Caco-2 (cell line): ENCODE measurements around the gene NUTF2. TPM values are rescaled to one million over a fixed set of nuclear protein-coding genes. Genes with fewer than 3 reads are reported as not detected.
A peak's percentile ranks its signal among the peaks of the same experiment; 100 is the strongest.

Experiments
- BruUV-seq: library from RNA; stranded (reverse); fragments of 400-500 nt; replicated peaks from 2 replicates; lab custom pipeline; 2021; lab: Mats Ljungman, UMichigan
- CTCF ChIA-PET: fragments of 300-600 bp; sonication (Branson Sonifier 250); formaldehyde crosslinking; loops from one replicate; lab custom pipeline; 2022; ENCODE audit warnings: antibody characterized with exemption; lab: Charles Lee
- POLR2A ChIA-PET: fragments of 300-600 bp; sonication (Branson Sonifier 250); formaldehyde crosslinking; loops from one replicate; lab custom pipeline; 2022; ENCODE audit warnings: antibody characterized with exemption; lab: Charles Lee
- DNase-seq, 2 experiments: peaks; one replicate each; pipeline versions ENCODE4 v3.0.0 to v3.0.0-alpha.2; 2020 to 2022
- H3K27me3 ChIP-seq: replicated peaks from 2 replicates; pipeline ENCODE4 v1.6.0; 2011; ENCODE audit warnings: low read length; ENCODE audit not compliant: control insufficient read depth, insufficient read depth
- H3K36me3 ChIP-seq: 2 replicates; pipeline ENCODE4 v1.5.1; 2011; ENCODE audit warnings: low read length; ENCODE audit not compliant: control insufficient read depth, insufficient read depth
- H3K4me1 ChIP-seq: fragments of 250-450 bp; sonication (Bioruptor Pico); 2 replicates; pipeline ENCODE4 v1.5.1; 2020; ENCODE audit warnings: mild to moderate bottlenecking
- H3K4me3 ChIP-seq: 2 replicates; pipeline ENCODE4 v1.5.1; 2011; ENCODE audit warnings: low read depth, mild to moderate bottlenecking, control low read depth, low read length
- H3K9me3 ChIP-seq: fragments of 250-450 bp; sonication (Bioruptor Pico); 2 replicates; pipeline ENCODE4 v1.5.1; 2020; ENCODE audit warnings: mild to moderate bottlenecking, moderate library complexity
- H3K27ac Mint-ChIP-seq: one replicate; pipeline ENCODE4 v1.8.0; 2022; ENCODE audit warnings: mixed read lengths; ENCODE audit not compliant: unreplicated experiment
- H3K27me3 Mint-ChIP-seq: one replicate; pipeline ENCODE4 v1.8.0; 2022; ENCODE audit warnings: mixed read lengths; ENCODE audit not compliant: insufficient read depth, unreplicated experiment
- H3K36me3 Mint-ChIP-seq: one replicate; pipeline ENCODE4 v1.8.0; 2022; ENCODE audit warnings: mild to moderate bottlenecking, mixed read lengths; ENCODE audit not compliant: insufficient read depth, unreplicated experiment
- H3K4me1 Mint-ChIP-seq: one replicate; pipeline ENCODE4 v1.8.0; 2022; ENCODE audit warnings: low read depth, mixed read lengths; ENCODE audit not compliant: unreplicated experiment
- H3K4me3 Mint-ChIP-seq: one replicate; pipeline ENCODE4 v1.8.0; 2022; ENCODE audit warnings: mild to moderate bottlenecking, moderate library complexity, mixed read lengths; ENCODE audit not compliant: unreplicated experiment
- H3K9me3 Mint-ChIP-seq: one replicate; pipeline ENCODE4 v1.8.0; 2022; ENCODE audit warnings: mixed read lengths; ENCODE audit not compliant: unreplicated experiment
- intact Hi-C: fragments of 100-400 bp; cut with micrococcal nuclease; formaldehyde crosslinking; loops from one replicate; pipeline ENCODE4 v1.10.0; 2022; ENCODE audit not compliant: unreplicated experiment
- total RNA-seq: library from RNA; stranded (reverse); gene quantifications from 2 replicates; pipeline ENCODE4 v1.2.3, GENCODE V29; 2022
- TF ChIP-seq, protein P1 (sequence below), 2 experiments: fragments of 200-600 bp in 1 of 2; IDR thresholded peaks; 1 replicate in 1 of 2; 2 replicates in 1 of 2; pipeline versions ENCODE4 v1.5.1 to v1.8.0; 2011 to 2022; ENCODE audit warnings: antibody characterized with exemption in 1 of 2, control low read depth in 1 of 2, inconsistent platforms in 1 of 2, low read depth in 1 of 2, low read length in 1 of 2, mild to moderate bottlenecking in 1 of 2, moderate library complexity in 1 of 2; ENCODE audit not compliant: insufficient read depth in 1 of 2, severe bottlenecking in 1 of 2, unreplicated experiment in 1 of 2

Gene NUTF2
- total RNA-seq, 1 experiment from 2014 or later: 239 TPM

DNA sequence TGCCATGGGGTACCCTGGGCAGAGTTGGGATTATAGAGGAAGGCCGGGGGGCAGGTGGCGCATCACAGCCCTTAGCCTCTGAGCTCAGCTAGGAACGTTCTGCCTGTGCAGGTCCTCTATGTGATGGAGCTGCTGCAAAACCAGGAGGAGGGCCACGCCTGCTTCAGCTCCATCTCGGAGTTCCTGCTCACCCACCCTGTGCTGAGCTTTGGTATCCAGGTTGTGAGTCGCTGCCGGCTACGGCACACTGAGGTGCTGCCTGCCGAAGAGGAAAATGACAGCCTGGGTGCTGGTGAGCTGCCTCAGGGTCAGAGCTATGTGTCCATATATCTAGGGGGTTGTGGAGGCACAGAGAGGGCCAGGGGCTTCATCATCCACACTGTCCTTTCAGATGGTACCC lies 32.1 kb downstream of the NUTF2 start:
- BruUV-seq: no TSS peak
- H3K36me3 ChIP-seq: peaks cover 21% of the 10 kb centered on the region
- intact Hi-C loops: no loop called here

DNA sequence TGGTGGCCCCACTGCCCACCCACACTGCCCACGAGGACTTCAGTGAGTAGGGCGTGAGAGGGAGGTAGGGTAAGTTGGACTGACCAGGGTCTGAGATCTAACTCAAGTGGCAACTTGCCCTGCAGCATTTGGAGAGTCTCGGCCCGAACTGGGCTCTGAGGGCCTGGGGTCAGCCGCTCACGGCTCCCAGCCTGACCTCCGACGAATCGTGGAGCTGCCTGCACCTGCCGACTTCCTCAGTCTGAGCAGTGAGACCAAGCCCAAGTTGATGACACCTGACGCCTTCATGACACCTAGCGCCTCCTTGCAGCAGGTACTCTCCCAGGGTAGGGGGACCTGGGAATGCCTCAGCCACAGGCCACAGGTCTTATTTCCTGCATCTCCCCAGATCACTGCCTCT lies 32.7 kb downstream of the NUTF2 start:
- H3K4me1 Mint-ChIP-seq: peaks cover 44% of the 10 kb centered on the region
- H3K9me3 ChIP-seq: no peaks in the 10 kb centered on the region
- H3K4me1 ChIP-seq: peaks cover 30% of the 10 kb centered on the region
- no peaks in the 10 kb centered on the region for H3K27me3 ChIP-seq
- intact Hi-C loops: no loop called here
- peaks cover 85% of the 10 kb centered on the region for H3K36me3 Mint-ChIP-seq
- POLR2A ChIA-PET: no interaction called here
- H3K27ac Mint-ChIP-seq: no peak overlapping the region
- H3K27me3 Mint-ChIP-seq: no peaks in the 10 kb centered on the region
- no peak for DNase-seq
- H3K36me3 ChIP-seq: peaks cover 19% of the 10 kb centered on the region
- no peak overlapping the region for H3K4me3 ChIP-seq
- no peak overlapping the region for H3K4me3 Mint-ChIP-seq
- no peaks in the 10 kb centered on the region for H3K9me3 Mint-ChIP-seq
- TF ChIP-seq, protein P1, sequence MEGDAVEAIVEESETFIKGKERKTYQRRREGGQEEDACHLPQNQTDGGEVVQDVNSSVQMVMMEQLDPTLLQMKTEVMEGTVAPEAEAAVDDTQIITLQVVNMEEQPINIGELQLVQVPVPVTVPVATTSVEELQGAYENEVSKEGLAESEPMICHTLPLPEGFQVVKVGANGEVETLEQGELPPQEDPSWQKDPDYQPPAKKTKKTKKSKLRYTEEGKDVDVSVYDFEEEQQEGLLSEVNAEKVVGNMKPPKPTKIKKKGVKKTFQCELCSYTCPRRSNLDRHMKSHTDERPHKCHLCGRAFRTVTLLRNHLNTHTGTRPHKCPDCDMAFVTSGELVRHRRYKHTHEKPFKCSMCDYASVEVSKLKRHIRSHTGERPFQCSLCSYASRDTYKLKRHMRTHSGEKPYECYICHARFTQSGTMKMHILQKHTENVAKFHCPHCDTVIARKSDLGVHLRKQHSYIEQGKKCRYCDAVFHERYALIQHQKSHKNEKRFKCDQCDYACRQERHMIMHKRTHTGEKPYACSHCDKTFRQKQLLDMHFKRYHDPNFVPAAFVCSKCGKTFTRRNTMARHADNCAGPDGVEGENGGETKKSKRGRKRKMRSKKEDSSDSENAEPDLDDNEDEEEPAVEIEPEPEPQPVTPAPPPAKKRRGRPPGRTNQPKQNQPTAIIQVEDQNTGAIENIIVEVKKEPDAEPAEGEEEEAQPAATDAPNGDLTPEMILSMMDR (IDR thresholded peaks at IDR 0.05; ENCODE audit: insufficient read depth in 1 of 2, low read depth in 1 of 2, low read length in 1 of 2, severe bottlenecking in 1 of 2, unreplicated experiment in 1 of 2): no peak
- no TSS peak for BruUV-seq
- CTCF ChIA-PET: interaction anchor here (1.6 kb wide), 1 partner anchor 14 kb away, joined by 4 read pairs; no protein-coding TSS in a partner anchor

More for the DNA sequence above, 32.1 kb downstream of the NUTF2 start:
- H3K27me3 Mint-ChIP-seq: no peaks in the 10 kb centered on the region
- no peak overlapping the region for H3K4me3 Mint-ChIP-seq
- POLR2A ChIA-PET: no interaction called here
- H3K36me3 Mint-ChIP-seq: peaks cover 80% of the 10 kb centered on the region
- CTCF ChIA-PET: interaction anchor here (1.3 kb wide), 1 partner anchor 62 kb away, joined by 3 read pairs; no protein-coding TSS in a partner anchor
- H3K4me3 ChIP-seq: no peak overlapping the region
- no peaks in the 10 kb centered on the region for H3K27me3 ChIP-seq
- peaks cover 45% of the 10 kb centered on the region for H3K4me1 Mint-ChIP-seq
- peaks cover 29% of the 10 kb centered on the region for H3K4me1 ChIP-seq
- TF ChIP-seq, protein P1 (IDR thresholded peaks at IDR 0.05; ENCODE audit: insufficient read depth in 1 of 2, low read depth in 1 of 2, low read length in 1 of 2, severe bottlenecking in 1 of 2, unreplicated experiment in 1 of 2): no peak
- no peak overlapping the region for H3K27ac Mint-ChIP-seq
- DNase-seq: no peak
- no peaks in the 10 kb centered on the region for H3K9me3 ChIP-seq
- no peaks in the 10 kb centered on the region for H3K9me3 Mint-ChIP-seq

DNA sequence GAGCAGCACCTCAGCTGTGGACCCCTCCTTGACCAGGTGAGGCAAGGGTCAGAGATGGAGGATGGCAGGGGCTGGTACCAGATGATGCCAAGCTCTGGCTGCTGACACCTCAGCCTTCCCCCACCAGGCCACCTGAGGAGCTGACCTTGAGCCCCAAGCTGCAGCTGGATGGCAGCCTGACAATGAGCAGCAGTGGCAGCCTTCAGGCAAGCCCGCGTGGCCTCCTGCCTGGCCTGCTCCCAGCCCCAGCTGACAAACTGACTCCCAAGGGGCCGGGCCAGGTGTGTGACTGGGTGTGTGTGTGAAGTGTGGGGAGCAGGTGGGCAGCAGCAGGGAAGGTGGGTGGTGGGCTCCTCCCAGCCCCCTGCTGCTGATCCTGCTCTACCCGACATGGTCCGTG lies 33.2 kb downstream of the NUTF2 start:
- H3K9me3 ChIP-seq: no peaks in the 10 kb centered on the region
- peaks cover 33% of the 10 kb centered on the region for H3K4me1 ChIP-seq
- BruUV-seq: no TSS peak
- Mint-ChIP-seq H3K4me1 (peaks cover 44% of the 10 kb centered on the region), H3K4me3 (no peak overlapping the region), H3K36me3 (peaks cover 89% of the 10 kb centered on the region), H3K27ac (peak overlapping the region; percentile 96), H3K27me3 (no peaks in the 10 kb centered on the region), H3K9me3 (no peaks in the 10 kb centered on the region)
- no peaks in the 10 kb centered on the region for H3K27me3 ChIP-seq
- intact Hi-C loops: no loop called here
- peaks cover 20% of the 10 kb centered on the region for H3K36me3 ChIP-seq
- ChIA-PET CTCF (interaction anchor here (1.6 kb wide), 1 partner anchor 15 kb away, joined by 4 read pairs; no protein-coding TSS in a partner anchor), POLR2A (no interaction called here)
- no peak overlapping the region for H3K4me3 ChIP-seq
- DNase-seq: no peak
- TF ChIP-seq, protein P1 (IDR thresholded peaks at IDR 0.05; ENCODE audit: insufficient read depth in 1 of 2, low read depth in 1 of 2, low read length in 1 of 2, severe bottlenecking in 1 of 2, unreplicated experiment in 1 of 2): no peak
